Erythroblast (primary cell): ENCODE data around the gene LOC101059915.

ENCODE experiments used
- GATA1 ChIP-seq: IDR thresholded peaks from 2 replicates; pipeline ENCODE4 v1.6.1; 2011; ENCODE audit warnings: low read depth, mild to moderate bottlenecking, control low read depth, low read length, moderate library complexity
- POLR2A ChIP-seq: IDR thresholded peaks from 2 replicates; pipeline ENCODE4 v1.6.1; 2011; ENCODE audit warnings: mild to moderate bottlenecking, low read length

DNA sequence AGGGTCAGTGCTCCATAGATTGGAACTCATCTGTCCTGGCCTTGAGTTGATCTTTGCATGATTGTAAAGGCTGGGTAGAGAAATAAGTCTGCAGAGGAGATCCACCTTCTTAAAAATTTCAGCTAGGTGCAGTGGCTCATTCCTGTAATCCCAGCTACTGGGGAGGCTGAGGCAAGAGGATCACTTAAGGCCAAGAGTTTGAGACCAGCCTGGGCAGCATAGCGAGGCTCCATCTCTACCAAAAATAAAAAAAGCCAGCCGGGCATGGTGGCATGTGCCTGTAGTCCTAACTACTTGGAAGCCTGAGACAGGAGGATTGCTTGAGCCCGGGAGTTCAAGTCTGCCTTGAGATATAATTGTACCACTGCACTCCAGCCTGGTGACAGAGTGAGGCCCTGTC lies 48.6 kb upstream of the LOC101059915 start:
- TF ChIP-seq POLR2A: no peak
- TF ChIP-seq GATA1: no peak
